ENCODE measurements around the gene PLCL2.
"Not testable (repeated sequence)": the region's sequence is repeated elsewhere in the genome, so short reads cannot be mapped to it uniquely, and the experiment has no call there.

The PLCL2 gene

DNA sequence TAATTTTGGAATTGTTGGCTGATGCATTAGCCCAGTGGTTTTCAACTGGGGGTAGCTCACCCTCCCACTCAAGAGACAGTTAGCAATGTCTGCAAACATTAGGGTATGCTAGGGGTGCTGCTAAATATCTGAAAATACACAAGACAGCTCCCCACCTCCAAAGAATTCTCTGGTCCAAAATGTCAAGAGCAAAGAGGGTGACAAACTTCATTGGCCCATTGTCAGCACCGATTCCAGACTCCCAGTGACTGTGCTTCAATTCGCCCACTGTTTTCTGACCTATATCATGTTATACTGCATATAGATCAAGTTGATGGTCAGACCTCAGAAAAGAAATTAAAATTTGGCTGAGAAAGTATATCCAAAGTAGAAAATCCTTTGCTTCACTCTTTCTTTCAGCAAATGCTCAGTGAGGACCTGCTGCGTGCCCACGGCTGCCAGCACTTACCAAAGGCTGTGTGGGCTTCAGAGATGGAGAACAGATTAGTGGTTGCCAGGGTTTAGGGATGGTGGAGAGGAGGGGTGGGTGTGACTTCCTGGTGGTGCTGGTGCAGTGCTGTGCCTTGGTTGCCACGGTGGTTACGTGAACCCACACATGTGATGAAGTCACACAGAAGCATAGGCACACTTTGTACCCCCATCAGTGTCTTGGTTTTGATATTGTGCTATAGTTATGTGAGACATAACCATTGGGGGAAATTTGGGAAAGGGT is 204.0 kb downstream of the PLCL2 start:
- no peak for DNase-seq

DNA sequence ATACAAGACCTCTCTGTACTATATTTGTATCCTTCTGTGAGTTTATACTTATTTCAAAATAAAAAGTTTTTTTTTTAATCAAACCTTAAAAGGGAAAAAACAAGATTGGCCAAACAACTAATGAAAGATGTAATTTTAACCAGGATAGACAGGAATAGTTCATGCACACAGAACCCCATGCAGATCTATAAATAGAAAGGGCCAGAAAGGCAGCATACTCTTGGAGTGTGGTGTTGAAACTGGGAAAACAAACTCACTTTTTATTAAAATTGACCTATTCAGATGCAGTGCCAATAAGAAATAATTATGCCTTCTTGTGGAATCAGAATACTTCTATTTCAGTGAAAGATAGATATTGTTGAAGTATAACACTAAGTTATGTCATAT is 204.6 kb downstream of the PLCL2 start:
- no peak for DNase-seq

DNA sequence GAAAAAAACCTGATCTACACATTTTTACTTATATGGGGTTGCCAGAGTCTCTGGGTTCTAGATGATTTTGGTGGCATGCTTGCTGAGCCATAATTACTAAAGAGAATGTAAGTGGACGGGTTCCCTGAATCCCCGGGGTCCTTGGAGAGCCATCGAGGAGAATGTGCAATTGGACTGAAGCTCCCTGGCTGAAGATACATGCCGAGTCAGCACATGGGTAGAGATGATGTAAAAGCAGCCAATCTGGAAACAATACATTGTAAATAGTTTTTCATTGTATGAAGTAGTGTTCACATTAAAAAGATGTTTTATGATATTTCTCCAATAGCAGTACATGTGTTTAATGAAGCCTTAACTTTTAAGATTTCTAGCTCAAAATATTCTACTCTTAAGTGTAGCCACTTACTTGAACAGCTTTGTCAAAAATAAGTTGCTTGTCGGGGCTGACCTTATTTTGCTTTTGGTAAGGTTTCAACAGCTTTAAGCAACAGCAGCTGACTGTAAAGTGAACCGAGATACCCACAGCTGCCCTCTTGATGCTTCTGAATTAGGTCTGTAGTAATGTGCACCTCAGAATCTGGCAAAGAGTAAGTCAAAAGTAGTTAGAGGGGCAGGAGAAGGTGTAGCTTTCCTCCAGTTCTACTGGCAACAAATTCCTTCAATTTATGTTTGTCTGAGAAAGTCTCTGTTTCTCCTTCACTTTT is 205.7 kb downstream of the PLCL2 start:
- DNase-seq = no peak

DNA sequence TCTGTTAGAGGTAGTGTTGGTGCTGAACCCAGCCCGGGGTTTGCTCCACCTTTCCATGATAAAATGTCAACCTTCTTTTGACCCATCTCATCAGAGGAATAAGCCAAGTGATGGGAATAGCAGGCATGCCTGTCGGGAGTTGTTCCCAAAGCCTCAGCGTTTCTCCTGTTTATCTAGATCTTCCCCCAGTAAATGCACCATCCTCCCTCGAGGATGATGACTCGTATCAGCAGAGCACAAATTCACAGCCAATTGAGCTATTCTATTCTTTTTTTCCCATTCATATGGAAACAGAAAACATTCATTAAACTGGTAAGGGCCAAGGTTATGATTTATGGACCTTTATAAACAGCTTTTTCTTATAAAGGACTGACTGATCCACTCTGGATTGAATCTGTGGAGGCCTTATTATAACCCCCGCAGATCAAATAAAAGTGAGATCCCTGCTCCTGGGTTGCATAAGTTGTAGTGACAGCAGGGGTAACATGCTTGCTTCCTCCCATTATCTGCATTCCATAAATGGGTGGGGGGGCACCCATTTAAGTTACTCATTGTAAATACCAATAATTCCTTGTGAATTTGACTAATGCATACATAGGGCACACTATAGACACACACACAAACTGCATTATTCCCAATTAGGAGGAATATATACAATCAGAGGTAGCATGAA is 207.3 kb downstream of the PLCL2 start:
- DNase-seq = no peak

DNA sequence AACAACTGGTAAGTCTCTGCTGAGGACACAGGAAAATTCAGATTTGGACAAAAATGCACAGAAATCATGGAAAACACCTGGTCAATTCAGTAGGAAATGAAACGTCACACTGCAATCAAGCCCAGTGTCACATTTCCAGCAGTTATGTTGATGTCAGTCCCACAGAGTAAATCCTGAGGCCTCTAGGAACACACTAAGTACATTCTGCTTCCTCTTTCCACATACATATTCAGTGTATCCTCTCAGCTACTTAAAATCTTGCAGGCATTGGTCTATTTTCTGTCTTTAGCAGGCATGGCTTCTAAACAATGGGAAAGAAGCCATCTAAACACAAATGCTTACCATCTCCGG is 207.8 kb downstream of the PLCL2 start:
- DNase-seq = no peak

GRCh38 chr3:17094551-17094950 is 209.8 kb downstream of the PLCL2 start:
- no peak for DNase-seq

DNA sequence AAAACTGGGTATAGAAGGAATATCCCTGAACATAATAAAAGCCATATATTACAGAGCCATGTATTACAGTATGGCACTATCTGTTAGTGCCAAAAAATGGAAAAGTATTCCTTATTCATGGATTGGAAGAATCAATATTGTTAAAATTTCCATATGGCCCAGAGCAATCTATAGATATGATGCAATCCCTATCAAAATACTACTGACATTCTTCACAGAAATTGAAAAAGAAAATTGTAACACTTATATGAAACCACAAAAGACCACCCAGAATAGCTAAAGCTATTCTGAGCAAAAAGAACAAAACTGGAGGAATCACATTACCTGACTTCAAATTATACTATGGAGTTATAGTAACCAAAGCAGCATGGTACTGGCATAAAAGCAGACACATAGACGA is 218.8 kb downstream of the PLCL2 start:
- no peak for DNase-seq

- DNase-seq = not testable (repeated sequence)
Measured at GRCh38 chr3:17106801-17107200, 222.0 kb downstream of the PLCL2 start.

DNA sequence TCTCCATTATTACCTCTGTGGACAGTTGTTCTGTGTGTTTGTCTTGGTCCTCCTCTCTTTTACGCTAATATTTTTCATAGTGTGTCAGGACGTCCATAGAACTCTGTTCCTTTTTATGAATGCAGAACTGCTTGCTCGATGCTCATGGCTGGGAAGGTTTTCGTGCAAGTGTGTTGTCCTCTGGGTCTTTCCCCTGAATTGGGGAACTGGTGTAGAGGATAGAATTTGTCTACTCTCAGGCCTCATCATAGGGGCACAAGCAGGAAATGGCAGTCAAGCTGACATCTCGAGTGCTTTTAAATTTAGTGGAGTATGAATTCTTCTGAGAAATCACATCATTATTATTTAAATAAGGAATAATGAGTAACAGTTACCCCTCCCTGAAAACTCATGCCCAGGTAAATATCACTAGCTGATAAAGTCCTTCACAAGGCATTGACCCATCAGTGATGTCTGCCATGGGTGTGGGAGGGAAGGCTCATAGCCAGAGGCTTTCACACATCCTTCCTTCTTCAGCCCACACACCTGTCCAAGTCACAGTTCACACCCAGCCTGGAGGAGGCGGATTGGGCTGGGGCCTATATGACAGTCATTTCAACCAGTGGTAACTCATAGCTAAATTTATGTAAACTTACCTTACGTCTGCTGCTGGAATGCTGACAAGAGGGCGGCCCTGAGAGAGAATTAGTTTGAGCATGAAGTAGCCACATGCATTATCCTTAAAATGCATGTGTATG is 226.1 kb downstream of the PLCL2 start:
- no peak for DNase-seq

- DNase-seq = no peak
Measured at GRCh38 chr3:17111586-17111985, 226.8 kb downstream of the PLCL2 start.

DNA sequence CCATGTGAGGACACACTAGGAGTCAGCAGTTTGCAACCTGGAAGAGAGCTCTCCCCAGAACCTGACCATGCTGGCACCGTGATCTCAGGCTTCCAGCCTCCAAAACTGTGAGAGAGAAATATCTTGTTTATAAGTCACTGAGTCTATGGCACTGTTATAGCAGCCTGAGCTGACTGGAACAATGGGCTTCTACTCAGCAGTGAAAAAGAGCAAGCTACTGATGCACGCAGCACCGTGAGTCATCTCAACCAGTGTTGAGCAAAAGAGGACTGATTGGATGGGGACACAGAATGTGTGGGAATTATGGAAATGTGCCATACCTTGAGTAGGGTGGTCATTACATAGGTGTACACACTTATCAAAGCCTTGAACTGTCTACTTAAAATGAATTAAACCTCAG is 230.4 kb downstream of the PLCL2 start:
- no peak for DNase-seq

DNA sequence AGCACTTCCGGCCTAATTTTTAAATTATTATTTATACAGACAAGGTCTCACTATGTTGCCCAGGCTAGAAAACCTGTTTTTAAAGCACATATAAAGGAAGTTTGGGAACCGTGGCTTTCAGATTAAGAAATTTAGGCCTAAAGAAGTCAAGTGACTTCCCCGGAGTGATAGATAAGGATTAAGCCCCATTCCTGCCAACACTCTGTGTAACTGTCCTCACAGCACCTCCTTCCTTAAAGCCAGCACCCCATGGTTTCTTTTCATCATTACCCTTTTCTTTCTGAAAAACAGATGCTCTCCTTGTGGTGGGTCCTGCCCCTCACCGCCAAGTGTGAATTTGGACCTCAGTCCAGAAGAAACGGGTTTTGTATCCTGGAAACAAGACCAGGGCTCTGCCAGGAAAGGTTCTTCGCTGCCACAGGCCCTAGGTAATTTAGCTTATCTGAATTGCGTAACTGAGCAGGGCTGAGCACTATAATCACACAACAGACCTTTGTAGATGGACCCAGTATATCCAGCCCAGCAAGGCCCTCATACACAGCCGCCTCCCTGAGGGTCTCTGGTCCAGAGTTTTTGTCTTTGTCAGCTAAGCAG is 231.3 kb downstream of the PLCL2 start:
- no peak for DNase-seq

- DNase-seq = no peak
Measured at GRCh38 chr3:17118771-17119170, 234.0 kb downstream of the PLCL2 start.

DNA sequence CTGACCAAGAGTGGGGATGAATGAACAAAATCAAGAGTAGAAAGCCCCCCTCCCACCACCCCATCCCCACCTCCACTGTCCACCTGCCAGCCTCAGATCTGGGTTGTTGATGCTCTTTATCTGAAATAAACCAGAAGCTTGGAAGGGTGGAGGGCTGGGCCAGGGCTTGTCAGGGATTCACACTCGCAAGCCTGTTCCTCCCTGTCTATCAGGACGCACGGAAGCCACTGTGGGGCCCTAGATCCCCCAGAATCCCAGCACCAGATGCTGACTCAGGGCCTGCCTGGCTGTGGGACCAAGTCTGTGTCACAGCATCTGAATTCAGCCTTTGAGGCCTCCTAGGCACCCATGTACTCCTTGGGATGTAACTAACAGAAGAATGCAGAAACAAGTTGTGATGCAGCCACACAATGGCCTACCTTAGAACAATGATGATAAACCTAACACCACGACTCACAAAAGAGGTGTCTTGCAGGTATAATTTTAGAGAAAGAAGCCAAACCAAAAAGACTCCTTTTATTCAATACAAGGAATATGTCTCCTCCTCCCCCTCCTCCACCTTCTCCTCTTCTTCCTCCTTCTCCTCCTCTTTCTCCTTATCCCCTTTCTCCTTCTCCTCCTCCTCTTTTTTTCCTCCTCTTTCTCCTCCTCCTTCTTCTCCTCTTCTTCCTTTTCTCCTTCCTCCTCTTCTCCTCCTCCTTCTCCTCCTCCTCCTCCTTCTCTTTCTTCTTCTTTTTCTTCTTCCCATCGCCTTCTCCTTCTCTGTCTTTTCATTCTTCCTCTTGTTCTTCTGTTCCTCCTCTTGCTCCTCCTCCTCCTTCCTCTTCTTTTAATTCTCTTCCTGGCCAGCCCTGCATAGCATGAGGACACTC is 234.7 kb downstream of the PLCL2 start:
- no peak for DNase-seq

GRCh38 chr3:17120115-17120514 is 235.4 kb downstream of the PLCL2 start:
- no peak for DNase-seq

DNA sequence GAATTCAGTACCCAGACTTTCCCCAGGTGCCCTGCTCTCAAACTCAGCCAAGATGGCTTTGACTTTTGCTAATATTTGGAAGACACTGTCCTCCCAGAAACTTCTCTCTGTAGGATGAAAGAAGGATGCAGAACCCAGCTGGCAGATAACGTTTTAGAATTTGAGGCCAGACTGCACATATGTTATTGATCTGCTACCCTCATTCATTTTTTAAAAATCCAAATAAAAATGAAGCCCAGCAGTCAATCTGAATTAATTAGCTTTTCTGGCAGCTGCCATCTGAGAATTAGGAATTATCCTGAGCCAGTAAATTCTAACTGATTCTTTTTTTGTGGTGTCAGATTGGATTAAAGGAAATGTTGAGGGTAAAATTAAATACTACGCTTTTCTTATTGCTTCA is 236.6 kb downstream of the PLCL2 start:
- DNase-seq = no peak

- no peak for DNase-seq
Measured at GRCh38 chr3:17122758-17123157, 238.0 kb downstream of the PLCL2 start.

DNA sequence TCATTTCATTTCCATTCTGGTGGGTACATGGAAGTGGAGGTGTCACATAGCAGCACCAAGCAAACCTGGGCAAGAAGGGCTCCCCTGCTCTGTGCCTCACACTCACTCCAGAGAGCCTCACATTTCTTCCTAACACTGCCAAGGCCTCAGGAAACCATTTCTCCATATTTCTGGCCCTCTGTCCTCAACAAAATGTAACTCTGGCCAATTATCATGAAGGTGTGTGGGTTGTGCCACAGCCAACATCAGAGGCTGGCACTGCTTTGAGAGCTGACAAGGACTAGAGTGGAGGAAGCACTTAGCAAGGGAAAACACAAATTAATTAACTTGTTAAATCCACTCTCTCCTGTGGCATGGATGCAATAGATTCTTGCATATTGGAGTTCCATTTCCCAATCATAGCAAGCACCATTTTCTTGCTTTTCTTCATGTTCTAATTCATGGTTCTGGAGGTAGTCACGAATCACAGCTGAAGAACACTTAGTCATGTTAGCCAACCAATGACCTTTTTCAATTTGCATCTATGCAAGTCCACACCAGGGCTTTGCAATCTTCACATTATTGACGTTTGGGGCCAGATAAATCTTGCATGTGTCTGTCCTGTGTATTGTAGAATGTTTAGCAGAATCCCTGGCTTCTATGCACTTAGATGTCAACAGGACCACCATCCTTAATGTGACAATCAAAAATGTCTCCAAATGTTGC is 241.1 kb downstream of the PLCL2 start:
- DNase-seq = no peak

- not testable (repeated sequence) for DNase-seq
Measured at GRCh38 chr3:17128671-17129070, 243.9 kb downstream of the PLCL2 start.

GRCh38 chr3:17129556-17129955 is 244.8 kb downstream of the PLCL2 start:
- no peak for DNase-seq

DNA sequence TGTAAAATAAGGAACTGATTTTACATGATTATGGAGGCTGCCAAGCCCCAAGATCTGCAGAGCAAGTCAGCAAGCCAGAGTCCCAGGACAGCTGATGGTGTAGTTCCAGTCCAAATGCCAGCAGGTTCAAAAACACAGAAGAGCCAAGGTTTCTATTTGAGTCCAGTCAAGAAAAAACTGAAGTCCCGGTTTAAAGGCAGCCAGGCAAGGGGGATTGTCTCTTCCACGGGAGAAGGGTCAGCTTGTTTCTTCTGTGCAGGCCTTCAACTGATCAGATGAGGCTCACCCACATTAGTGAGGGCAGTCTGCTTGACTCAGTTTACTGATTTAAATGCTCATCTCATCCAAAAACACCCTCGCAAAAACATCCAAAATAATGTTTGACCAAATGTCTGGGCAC is 246.2 kb downstream of the PLCL2 start:
- no peak for DNase-seq
